Uterus (tissue), 2 donors: Measurements from ENCODE around the gene FIBP.

Experiments
- CTCF ChIP-seq, 4 experiments: fragments of 200-600 bp in 2 of 4; fragments of 450-650 bp in 2 of 4; sonication (generic) in 2 of 4; IDR thresholded peaks; one replicate each; pipeline ENCODE4 v1.5.1; 2016 to 2019; ENCODE audit warnings: antibody characterized with exemption in 4 of 4, mild to moderate bottlenecking in 2 of 4, moderate library complexity in 1 of 4
- POLR2A ChIP-seq, 2 donors: fragments of 450-650 bp; IDR thresholded peaks; one replicate each; pipeline ENCODE4 v1.6.1; 2016; ENCODE audit warnings: antibody characterized with exemption in 2 of 2, mild to moderate bottlenecking in 1 of 2, moderate library complexity in 1 of 2

GRCh38 chr11:65925397-65925796 lies 37.1 kb upstream of the FIBP start:
- TF ChIP-seq POLR2A (IDR thresholded peaks at IDR 0.05) (no peak), CTCF (IDR thresholded peaks at IDR 0.05) (no peak)
